HG02571 (cell line): ENCODE data around the gene COQ5.
A peak's percentile ranks its signal among the peaks of the same experiment; 100 is the strongest.

Experiments
- ATAC-seq: cut with Tn5 transposase; IDR thresholded peaks from one replicate; pipeline ENCODE4 v1.9.1; 2021; ENCODE audit warnings: mild to moderate bottlenecking, moderate library complexity; ENCODE audit not compliant: unreplicated experiment

Gene COQ5, protein sequence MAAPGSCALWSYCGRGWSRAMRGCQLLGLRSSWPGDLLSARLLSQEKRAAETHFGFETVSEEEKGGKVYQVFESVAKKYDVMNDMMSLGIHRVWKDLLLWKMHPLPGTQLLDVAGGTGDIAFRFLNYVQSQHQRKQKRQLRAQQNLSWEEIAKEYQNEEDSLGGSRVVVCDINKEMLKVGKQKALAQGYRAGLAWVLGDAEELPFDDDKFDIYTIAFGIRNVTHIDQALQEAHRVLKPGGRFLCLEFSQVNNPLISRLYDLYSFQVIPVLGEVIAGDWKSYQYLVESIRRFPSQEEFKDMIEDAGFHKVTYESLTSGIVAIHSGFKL

DNA sequence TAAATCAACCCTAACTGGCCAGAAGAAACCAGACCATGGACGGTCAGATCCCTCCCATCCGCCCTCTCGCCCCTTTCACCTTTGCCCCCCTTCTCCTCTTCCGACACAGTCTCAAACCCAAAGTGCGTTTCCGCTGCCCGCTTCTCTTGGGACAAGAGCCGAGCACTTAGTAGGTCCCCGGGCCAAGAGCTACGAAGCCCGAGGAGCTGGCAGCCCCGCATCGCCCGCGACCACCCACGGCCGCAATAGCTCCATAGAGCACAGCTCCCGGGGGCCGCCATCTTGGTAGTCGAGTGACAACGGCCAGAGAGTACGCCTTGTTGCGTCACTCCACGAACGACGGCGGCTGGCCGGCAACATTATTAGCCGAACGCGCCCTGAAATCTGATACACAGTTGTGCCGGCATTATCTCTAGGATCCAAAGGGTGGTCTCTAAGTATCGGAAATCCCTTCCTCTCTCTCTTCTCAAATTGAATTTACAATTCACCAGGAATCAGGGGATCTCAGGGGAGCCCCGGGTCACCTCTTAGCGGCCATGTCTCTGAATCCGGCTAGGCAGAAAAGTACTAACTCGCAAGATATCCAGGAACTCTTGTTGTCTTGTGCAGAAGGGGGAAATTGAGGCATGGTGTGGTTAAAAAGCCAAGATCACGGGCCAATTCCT is at the start of gene COQ5:
TSS of gene COQ5 (minus strand) at position 298 of the 665 bp plus-strand sequence. CDS start at position 281, 17 bp downstream.
- ATAC-seq: peak; percentile 78

DNA sequence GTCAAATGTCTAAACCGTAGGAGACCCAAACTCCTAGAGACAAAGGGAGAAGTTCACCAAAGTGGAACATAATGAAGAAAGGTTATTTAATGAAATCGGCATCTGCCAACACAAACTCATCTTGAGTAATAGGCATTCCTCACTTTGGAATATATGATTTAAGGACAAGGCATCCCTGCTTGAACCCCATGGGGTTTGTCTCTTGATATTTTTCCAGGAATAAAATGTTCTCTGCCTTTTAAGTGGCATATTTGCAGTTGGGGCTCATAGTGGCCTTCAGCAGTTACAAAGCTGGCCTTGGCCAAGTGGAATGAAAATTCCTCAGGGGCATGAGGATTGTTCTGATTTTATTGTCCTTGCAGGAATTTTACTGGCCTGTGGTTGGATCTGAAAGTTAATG is 45.1 kb upstream of the COQ5 start:
- ATAC-seq: no peak

DNA sequence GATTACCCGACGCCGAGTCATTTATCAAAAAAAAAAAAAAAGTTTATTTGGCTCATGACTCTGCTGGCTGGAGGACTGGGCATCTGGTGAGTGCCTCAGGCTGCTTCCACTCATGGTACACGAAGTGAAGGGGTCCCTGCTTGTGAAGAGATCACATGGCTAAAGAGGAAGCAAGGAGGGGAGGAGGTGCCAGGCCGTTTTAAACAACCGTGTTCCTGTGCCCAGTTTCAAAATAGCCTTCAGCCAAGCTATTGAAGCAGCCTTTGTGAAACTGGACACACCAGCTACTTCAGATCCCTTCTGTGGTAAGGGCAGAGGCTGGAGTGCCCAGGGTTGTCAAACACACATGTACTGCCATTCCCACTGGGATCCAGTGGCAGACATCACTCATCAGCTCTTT is 44.6 kb upstream of the COQ5 start:
- ATAC-seq: no peak

- no peak for ATAC-seq
These were observed 42.3 kb upstream of the COQ5 start for GRCh38 chr12:120571299-120571698.

DNA sequence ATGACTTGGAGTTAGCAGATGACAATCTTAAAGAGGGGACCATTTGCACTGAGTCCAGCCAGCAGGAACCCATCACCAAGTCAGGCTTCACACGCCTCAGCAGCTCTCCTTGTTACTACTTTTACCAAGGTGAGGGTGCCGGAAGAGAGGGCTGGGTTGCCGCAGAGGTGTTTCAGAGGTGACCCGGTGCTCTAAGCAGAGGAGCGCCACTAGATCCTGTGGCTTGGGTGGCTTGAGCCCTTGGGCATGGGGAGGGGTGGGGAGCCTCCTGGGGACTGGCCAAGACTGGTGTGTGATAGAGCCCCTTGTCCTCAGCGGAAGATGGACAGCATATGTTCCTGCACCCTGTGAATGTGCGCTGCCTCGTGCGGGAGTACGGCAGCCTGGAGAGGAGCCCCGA is 34.5 kb upstream of the COQ5 start:
- ATAC-seq: no peak

DNA sequence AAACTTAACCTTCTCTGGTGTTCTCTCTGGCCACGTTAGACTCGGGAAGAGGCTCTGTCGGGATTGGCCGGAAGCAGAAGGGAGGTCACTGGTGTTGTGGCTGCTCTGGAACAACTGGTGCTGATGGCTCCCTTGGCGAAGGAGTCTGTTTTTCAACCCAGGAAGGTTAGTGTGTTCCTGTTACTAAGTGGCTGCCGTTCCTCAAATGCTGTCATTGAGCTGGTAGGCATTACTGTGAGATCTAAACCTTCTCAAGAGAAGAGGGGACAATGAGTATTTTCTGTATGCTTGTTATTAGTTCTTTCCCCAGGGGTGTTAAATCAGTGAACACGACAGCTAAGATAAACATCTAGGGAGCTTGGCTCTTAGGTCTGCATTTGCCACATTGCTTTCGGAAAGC is 33.9 kb upstream of the COQ5 start:
- ATAC-seq: no peak

DNA sequence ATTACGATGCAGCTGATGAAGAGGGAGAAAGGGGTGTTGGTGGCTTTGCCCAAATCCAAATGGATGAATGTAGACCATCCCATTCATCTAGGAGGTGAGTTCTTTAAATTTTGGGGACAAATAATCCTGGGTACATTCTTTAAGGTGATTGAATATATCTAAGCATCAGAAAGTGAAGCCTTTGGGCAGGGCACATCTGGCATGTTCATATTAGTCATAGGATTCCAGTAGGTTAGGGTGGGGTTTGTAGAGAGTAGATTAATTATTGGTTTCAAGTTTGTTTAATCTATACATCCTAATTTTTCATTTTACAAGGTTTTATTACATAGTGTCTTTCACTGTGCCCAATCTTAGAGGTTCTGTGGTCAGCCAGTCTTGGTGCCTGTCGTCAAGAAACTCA is 28.6 kb upstream of the COQ5 start:
- no peak for ATAC-seq

- no peak for ATAC-seq
These were observed 25.7 kb upstream of the COQ5 start for GRCh38 chr12:120554678-120555077.

GRCh38 chr12:120546050-120546386 is 17.1 kb upstream of the COQ5 start:
- no peak for ATAC-seq

GRCh38 chr12:120544691-120545090 is 15.7 kb upstream of the COQ5 start:
- ATAC-seq: no peak

DNA sequence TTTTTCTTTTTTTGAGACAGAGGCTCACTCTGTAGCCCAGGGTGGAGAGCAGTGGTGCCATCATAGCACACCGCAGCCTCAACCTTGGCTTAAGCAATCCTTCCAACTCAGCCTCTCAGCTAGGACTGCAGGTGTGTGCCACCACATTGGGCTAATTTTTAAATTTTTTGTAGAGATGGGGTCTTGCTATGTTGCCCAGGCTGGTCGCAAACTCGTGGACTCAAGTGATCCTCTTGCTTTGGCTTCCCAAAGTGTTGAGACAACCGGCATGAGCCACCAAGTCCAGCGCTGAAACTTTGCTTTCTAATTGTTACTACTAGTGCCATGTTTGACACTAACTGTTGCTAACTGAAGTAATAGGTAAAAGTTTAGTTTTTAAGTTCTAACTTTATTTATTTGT is 13.2 kb upstream of the COQ5 start:
- no peak for ATAC-seq

- ATAC-seq: no peak
These were observed 11.5 kb upstream of the COQ5 start for GRCh38 chr12:120540445-120540844.

- ATAC-seq: no peak
These were observed 10.3 kb upstream of the COQ5 start for GRCh38 chr12:120539303-120539702.

- ATAC-seq: no peak
These were observed 9.6 kb upstream of the COQ5 start for GRCh38 chr12:120538281-120539156.

DNA sequence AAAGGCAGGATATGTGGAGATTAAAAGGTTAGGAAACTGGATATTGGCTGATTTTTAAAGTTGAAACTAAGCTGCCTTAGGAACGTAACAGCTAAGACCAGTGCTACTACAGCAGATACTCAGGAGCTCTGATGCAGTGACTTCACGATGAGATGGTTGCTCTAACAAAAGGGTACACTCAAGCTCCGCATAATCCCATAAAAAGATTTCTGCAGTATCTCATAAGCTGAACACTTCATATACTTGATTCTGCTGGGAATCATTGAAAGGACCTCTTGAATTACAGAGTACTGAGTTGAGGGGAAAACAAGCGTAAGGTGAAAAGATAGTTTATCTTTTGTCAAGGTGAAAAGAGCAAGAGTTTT is 8.9 kb upstream of the COQ5 start:
- ATAC-seq: no peak

GRCh38 chr12:120536064-120536791 is 7.3 kb upstream of the COQ5 start:
- no peak for ATAC-seq

- ATAC-seq: peak; percentile 43
These were observed 6.0 kb upstream of the COQ5 start for GRCh38 chr12:120534703-120535655.

GRCh38 chr12:120534203-120534702 is 5.3 kb upstream of the COQ5 start, which contains the start of gene RNF10:
Gene RNF10 (plus strand): TSS chr12:120534356. CDS start chr12:120534812, 456 bp downstream.
- ATAC-seq: peak; percentile 54

GRCh38 chr12:120532701-120533238 is 3.8 kb upstream of the COQ5 start:
- ATAC-seq: no peak
